Colonic mucosa (tissue), 4 donors: Measurements from ENCODE around the gene DNAJC27. TPM values are rescaled to one million over a fixed set of nuclear protein-coding genes. Genes with fewer than 3 reads are reported as not detected.

ENCODE experiments used
- DNase-seq: peaks from one replicate; pipeline ENCODE4 v3.0.0-alpha.2; 2020
- H3K27ac ChIP-seq: fragments of 200-600 bp; one replicate; pipeline ENCODE4 v1.8.0; 2021
- H3K27me3 ChIP-seq: fragments of 200-600 bp; one replicate; pipeline ENCODE4 v1.8.0; 2021
- H3K36me3 ChIP-seq: fragments of 200-600 bp; one replicate; pipeline ENCODE4 v1.8.0; 2021
- H3K4me1 ChIP-seq: fragments of 200-600 bp; one replicate; pipeline ENCODE4 v1.8.0; 2021; ENCODE audit warnings: mild to moderate bottlenecking
- H3K4me3 ChIP-seq: fragments of 200-600 bp; one replicate; pipeline ENCODE4 v1.8.0; 2021
- H3K9ac ChIP-seq, 2 donors: one replicate each; pipeline ENCODE4 v1.7.0; 2013; ENCODE audit warnings: control low read depth in 2 of 2, low read depth in 2 of 2, low read length in 2 of 2
- H3K9me3 ChIP-seq: fragments of 200-600 bp; one replicate; pipeline ENCODE4 v1.8.0; 2021
- intact Hi-C: fragments of 100-400 bp; cut with DNase I; formaldehyde crosslinking; loops from one replicate; pipeline ENCODE4 v1.14.1; 2022
- total RNA-seq, 2 donors: library from RNA; stranded (reverse); fragmentation: NEBNext Ultra II Directional in 1 of 2; extraction: Animal tissue kit (Norgen Biotek cat#: 25700) in 1 of 2; gene quantifications; one replicate each; pipeline ENCODE4 v1.2.1, GENCODE V29; 2021
- TF ChIP-seq, protein P1 (sequence below): fragments of 200-600 bp; IDR thresholded peaks from one replicate; pipeline ENCODE4 v1.8.0; 2022; ENCODE audit warnings: antibody characterized with exemption, mild to moderate bottlenecking
- donor health status: healthy.
- donor health status: DM: no; HTN: no; CAD: no.
- donor health status: DM: no; HTN: no; CAD: no.

DNAJC27 gene
- total RNA-seq, 2 donors from 2014 or later: 3.4 to 3.9 TPM

DNA sequence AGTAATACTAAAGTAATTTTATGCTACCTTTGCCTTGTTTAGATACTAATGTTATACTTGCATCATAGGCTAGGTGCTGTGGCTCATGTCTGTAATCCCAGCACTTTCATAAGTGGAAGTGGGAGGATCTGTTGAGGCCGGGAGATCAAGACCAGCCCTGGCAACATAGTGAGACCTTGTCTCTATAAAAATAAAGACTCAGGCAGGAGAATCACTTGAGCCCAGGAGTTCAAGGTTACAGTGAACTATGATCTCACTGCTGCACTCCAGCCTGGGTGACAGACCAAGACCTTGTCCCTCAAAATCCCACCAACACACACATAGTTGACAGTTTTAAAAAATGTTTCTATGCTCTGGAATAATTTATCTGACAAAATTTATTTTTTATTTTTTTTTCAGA is 6.9 kb upstream of the DNAJC27 start:
- Histone ChIP-seq H3K27me3 (no peaks in the 10 kb centered on the region), H3K4me3 (no peak overlapping the region), H3K4me1 (no peaks in the 10 kb centered on the region), H3K9ac (no peak overlapping the region), H3K9me3 (no peaks in the 10 kb centered on the region), H3K27ac (no peak overlapping the region), H3K36me3 (no peaks in the 10 kb centered on the region)
- intact Hi-C loops: loop anchor here (5.0 kb wide), 1 partner anchor 219 kb away; no protein-coding TSS in a partner anchor
- no peak for DNase-seq
- TF ChIP-seq, protein P1, sequence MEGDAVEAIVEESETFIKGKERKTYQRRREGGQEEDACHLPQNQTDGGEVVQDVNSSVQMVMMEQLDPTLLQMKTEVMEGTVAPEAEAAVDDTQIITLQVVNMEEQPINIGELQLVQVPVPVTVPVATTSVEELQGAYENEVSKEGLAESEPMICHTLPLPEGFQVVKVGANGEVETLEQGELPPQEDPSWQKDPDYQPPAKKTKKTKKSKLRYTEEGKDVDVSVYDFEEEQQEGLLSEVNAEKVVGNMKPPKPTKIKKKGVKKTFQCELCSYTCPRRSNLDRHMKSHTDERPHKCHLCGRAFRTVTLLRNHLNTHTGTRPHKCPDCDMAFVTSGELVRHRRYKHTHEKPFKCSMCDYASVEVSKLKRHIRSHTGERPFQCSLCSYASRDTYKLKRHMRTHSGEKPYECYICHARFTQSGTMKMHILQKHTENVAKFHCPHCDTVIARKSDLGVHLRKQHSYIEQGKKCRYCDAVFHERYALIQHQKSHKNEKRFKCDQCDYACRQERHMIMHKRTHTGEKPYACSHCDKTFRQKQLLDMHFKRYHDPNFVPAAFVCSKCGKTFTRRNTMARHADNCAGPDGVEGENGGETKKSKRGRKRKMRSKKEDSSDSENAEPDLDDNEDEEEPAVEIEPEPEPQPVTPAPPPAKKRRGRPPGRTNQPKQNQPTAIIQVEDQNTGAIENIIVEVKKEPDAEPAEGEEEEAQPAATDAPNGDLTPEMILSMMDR: no peak

DNA sequence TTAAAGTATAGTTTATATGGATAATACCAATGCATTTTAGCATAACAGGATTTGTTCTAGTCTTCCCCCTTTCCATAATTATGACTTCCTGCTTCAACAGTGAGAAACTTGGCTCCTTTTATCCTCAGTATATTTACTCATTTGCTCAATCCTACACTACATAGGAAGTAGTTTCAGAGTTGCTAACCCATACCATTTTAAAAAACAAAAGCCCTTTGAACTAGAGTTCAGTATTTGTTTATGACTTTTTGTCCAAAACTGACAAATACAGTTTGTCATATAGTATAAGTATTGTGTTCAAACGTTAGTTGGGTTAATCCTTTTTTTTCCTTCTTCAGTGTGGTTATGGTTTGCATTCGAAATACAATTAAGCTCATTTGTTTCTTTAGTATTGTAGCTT is 5.9 kb upstream of the DNAJC27 start:
- Histone ChIP-seq H3K27me3 (no peaks in the 10 kb centered on the region), H3K36me3 (no peaks in the 10 kb centered on the region), H3K27ac (no peak overlapping the region), H3K4me3 (no peak overlapping the region), H3K9ac (no peak overlapping the region), H3K4me1 (no peaks in the 10 kb centered on the region), H3K9me3 (no peaks in the 10 kb centered on the region)
- intact Hi-C loops: loop anchor here (5.0 kb wide), 1 partner anchor 220 kb away; no protein-coding TSS in a partner anchor
- no peak for DNase-seq
- TF ChIP-seq, protein P1: no peak

DNA sequence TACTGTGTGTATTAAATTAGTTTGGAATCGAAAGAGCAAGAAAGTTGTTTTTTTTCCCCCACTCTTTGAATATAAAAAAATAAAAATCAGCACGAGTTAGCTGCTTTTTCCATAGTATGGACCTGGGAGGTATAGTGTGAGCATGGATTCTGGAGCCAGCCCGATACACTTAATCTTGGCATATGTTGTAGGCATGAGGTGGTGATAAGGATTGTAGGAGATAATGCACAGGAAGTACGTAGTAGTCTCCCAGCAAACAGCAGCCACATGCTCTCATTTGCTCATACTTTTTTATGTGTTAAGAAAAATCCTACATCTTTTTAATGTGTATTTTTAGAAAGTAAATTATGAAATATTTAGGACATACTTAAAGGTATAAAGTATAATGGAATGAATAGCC is 2.1 kb upstream of the DNAJC27 start:
- DNase-seq: no peak
- intact Hi-C loops: no loop called here
- Histone ChIP-seq H3K27ac (no peak overlapping the region), H3K9me3 (no peaks in the 10 kb centered on the region), H3K4me3 (no peak overlapping the region), H3K9ac (no peak overlapping the region), H3K27me3 (no peaks in the 10 kb centered on the region), H3K36me3 (no peaks in the 10 kb centered on the region), H3K4me1 (no peaks in the 10 kb centered on the region)
- TF ChIP-seq, protein P1: no peak

DNA sequence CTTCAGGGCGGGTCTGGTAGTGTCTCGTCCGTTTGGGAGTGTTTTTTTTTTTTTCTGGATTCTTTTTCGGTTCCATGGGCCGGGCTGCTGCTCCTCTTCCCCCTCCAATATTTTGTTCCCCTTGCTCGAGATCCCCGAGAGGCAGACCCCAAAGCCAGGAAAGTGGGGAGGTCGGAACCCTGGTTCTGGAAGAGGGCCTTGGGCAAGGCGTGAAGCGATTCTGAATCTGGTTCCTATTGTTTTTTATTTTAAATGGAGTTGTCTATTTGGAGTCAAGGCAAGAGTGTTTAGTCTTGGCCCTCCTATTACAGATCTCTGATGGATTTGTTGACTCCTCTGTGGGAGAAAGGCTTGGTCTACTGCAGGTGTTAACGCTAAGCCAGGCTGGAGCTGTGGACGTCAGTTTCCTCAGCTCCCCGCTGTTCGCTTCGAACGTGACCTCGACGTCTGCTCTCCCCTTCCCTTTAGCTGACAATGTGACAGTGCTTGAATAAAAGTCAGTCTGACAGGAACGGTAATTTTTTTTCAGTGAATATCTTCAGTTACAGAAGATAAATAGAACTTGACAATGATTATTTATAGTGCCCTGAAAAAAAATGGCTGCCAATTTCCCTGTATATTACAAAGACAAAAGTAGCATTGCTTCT is 683 bp upstream of the DNAJC27 start:
- DNase-seq: peak; percentile 50
- H3K36me3 ChIP-seq: no peaks in the 10 kb centered on the region
- no peaks in the 10 kb centered on the region for H3K27me3 ChIP-seq
- peak overlapping the region; percentile 71 for H3K4me3 ChIP-seq
- H3K4me1 ChIP-seq: no peaks in the 10 kb centered on the region
- TF ChIP-seq, protein P1: no peak
- peak overlapping the region; percentile 98 for H3K27ac ChIP-seq
- peak overlapping the region; percentile 84 to 100 for H3K9ac ChIP-seq
- intact Hi-C loops: no loop called here
- H3K9me3 ChIP-seq: no peaks in the 10 kb centered on the region

DNA sequence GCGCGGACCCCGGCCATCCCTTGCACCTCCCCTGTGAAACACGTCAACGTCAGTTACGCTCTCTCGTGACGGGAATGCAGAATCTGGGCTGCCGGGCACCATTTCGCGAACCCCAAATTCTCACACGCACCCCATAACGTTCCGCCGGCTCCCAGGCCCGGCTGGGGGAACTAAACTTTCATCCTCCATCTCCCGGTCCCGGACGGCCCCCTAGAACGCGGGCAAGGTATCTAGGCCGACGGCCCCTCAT is 544 bp downstream of the DNAJC27 start:
- TF ChIP-seq, protein P1: no peak
- intact Hi-C loops: no loop called here

More for the DNA sequence above, 544 bp downstream of the DNAJC27 start:
- Histone ChIP-seq H3K9me3 (no peaks in the 10 kb centered on the region), H3K9ac (peak overlapping the region; percentile 93 to 100), H3K27ac (peak overlapping the region; percentile 98), H3K27me3 (no peaks in the 10 kb centered on the region), H3K36me3 (no peaks in the 10 kb centered on the region), H3K4me3 (peak overlapping the region; percentile 71), H3K4me1 (no peaks in the 10 kb centered on the region)
- DNase-seq: no peak
